Kidney (tissue), 14 donors: ENCODE results near the gene PLPPR1. TPM values are rescaled to one million over a fixed set of nuclear protein-coding genes. Genes with fewer than 3 reads are reported as not detected.

Experiments
- DNase-seq, 5 donors: peaks; one replicate each; pipeline ENCODE4 v3.0.0-alpha.2; 2013 to 2020
- FAIRE-seq: peaks from 2 replicates; lab custom pipeline; 2012; peaks lifted over from hg19 to GRCh38; lab: Jason Lieb, UNC
- H3K27ac ChIP-seq, 2 donors: one replicate each; pipeline ENCODE4 v1.7.0; 2013; ENCODE audit warnings: low read depth in 2 of 2, low read length in 2 of 2, inconsistent platforms in 1 of 2
- H3K27me3 ChIP-seq: one replicate; pipeline ENCODE4 v1.7.1; 2013; ENCODE audit warnings: low read length, inconsistent platforms; ENCODE audit not compliant: control insufficient read depth, insufficient read depth
- H3K36me3 ChIP-seq, 3 donors: one replicate each; pipeline versions ENCODE4 v1.7.0 to v1.7.1; 2013; ENCODE audit warnings: low read length in 3 of 3, control low read depth in 1 of 3, inconsistent platforms in 1 of 3; ENCODE audit not compliant: insufficient read depth in 3 of 3, control insufficient read depth in 2 of 3
- H3K4me1 ChIP-seq, 3 donors: one replicate each; pipeline versions ENCODE4 v1.7.0 to v1.7.1; 2013; ENCODE audit warnings: low read length in 3 of 3, inconsistent platforms in 1 of 3, low read depth in 1 of 3; ENCODE audit not compliant: control insufficient read depth in 2 of 3, insufficient read depth in 2 of 3
- H3K4me3 ChIP-seq, 3 donors: one replicate each; pipeline versions ENCODE4 v1.7.0 to v1.8.1; 2013; ENCODE audit warnings: low read length in 3 of 3, control low read depth in 1 of 3, inconsistent platforms in 1 of 3
- H3K9ac ChIP-seq, 3 donors: one replicate each; pipeline versions ENCODE4 v1.7.0 to v1.7.1; 2013; ENCODE audit warnings: low read length in 3 of 3, control low read depth in 1 of 3, inconsistent platforms in 1 of 3
- H3K9me3 ChIP-seq, 3 donors: one replicate each; pipeline versions ENCODE4 v1.7.0 to v1.7.1; 2013; ENCODE audit warnings: low read length in 3 of 3, control low read depth in 1 of 3, inconsistent platforms in 1 of 3; ENCODE audit not compliant: control insufficient read depth in 2 of 3, insufficient read depth in 1 of 3
- intact Hi-C: fragments of 100-400 bp; cut with DNase I; formaldehyde crosslinking; loops from one replicate; pipeline ENCODE4 v1.11.1; 2022
- polyA plus RNA-seq: library from polyadenylated mRNA; stranded (reverse); fragments of 350-450 nt; fragmentation: Illumina TruSeq; extraction: RNeasy Lipid Tissue Mini Kit (QIAGEN cat#74804); gene quantifications from one replicate; pipeline ENCODE4 v1.2.3, GENCODE V29; 2014; ENCODE audit warnings: low read depth, low replicate concordance; ENCODE audit not compliant: insufficient read depth
- total RNA-seq: library from RNA; stranded (reverse); fragmentation: NEBNext Ultra II Directional; extraction: Animal tissue kit (Norgen Biotek cat#: 25700); gene quantifications from one replicate; pipeline ENCODE4 v1.2.1, GENCODE V29; 2021
- TF ChIP-seq, protein P1 (sequence below): IDR thresholded peaks from 3 replicates; pipeline ENCODE4 v1.5.1; 2012; ENCODE audit warnings: mild to moderate bottlenecking, moderate library complexity, borderline replicate concordance; ENCODE audit not compliant: insufficient read depth; ENCODE audit errors: extremely low read depth
- donor health status: control.
- donor health status: control.
- donor health status: control.
- donor health status: control.
- donor health status: control.
- donor health status: DM: yes; HTN: yes; CAD: no.
- donor health status: Normal renal cell carcinoma (clear cell type).

Gene PLPPR1
- total and polyA plus RNA-seq, 2 donors from 2014 or later = 0.98 to 21.6 TPM

DNA sequence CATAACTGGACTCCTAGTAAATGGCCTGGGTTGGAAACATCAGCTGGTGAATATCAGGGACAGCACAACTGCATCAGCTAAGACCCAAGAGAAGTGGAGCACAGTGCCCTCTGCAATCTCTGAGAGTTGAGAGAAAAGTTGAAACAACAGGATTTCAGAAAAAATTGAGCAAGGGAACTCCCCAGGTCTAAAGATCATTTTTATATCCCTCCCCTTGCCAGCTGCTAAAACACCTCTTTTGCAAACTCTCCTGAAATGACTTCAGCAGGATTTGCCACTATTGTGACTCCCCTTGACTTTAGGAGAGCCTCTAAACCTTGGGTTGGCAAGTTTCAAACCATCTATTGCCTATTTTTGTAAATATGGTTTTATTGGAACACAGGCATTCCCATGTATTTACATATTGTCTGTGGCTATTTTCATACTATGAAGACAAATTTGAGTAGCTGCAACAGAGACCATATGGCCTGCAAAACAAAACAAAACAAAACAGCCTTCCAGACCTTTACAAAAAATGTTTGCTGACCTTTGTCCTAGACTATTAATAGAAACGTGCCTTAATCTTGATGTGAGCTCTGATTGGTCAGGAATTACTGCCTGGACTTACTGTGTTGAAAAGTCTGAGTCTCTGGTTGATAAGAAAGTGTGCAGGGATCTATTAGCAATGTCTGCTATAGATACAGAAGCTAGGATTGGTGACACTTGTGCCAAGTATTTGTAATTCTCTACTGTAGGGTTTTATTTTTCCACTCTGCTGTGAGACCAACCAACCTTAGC, 37.7 kb upstream of the PLPPR1 start:
- H3K9ac ChIP-seq = no peak overlapping the region
- DNase-seq (peak in 2 of 5 donors; percentile 1 to 5), FAIRE-seq (no peak)

DNA sequence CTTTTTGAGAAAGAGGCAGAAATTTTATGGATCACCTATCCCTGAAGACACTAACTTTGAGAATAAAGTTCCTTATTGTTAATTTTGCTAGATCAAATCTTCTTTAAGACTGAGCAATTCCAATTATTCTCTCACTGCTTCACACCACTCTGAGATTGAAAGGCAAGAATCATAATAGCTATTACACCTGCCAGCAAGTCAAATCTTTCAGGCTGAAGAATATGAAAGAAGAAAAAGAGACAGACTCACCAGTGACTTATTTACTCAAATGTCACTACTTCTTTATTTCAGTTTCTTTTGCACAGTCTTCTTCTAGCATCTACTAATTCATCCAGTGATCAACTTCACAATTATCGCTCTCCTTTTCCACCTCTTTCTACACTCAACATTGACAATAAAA, 35.9 kb upstream of the PLPPR1 start:
- H3K9me3 ChIP-seq = no peaks in the 10 kb centered on the region
- FAIRE-seq (no peak), DNase-seq (no peak)
- no peak overlapping the region for H3K4me3 ChIP-seq
- H3K36me3 ChIP-seq = no peaks in the 10 kb centered on the region
- H3K27ac ChIP-seq = no peak overlapping the region
- H3K9ac ChIP-seq = no peak overlapping the region
- no peaks in the 10 kb centered on the region for H3K4me1 ChIP-seq
- intact Hi-C loops = no loop called here
- H3K27me3 ChIP-seq = no peaks in the 10 kb centered on the region
- TF ChIP-seq, protein P1, sequence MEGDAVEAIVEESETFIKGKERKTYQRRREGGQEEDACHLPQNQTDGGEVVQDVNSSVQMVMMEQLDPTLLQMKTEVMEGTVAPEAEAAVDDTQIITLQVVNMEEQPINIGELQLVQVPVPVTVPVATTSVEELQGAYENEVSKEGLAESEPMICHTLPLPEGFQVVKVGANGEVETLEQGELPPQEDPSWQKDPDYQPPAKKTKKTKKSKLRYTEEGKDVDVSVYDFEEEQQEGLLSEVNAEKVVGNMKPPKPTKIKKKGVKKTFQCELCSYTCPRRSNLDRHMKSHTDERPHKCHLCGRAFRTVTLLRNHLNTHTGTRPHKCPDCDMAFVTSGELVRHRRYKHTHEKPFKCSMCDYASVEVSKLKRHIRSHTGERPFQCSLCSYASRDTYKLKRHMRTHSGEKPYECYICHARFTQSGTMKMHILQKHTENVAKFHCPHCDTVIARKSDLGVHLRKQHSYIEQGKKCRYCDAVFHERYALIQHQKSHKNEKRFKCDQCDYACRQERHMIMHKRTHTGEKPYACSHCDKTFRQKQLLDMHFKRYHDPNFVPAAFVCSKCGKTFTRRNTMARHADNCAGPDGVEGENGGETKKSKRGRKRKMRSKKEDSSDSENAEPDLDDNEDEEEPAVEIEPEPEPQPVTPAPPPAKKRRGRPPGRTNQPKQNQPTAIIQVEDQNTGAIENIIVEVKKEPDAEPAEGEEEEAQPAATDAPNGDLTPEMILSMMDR = no peak

More for the DNA sequence above, 37.7 kb upstream of the PLPPR1 start:
- Histone ChIP-seq H3K27me3 (no peaks in the 10 kb centered on the region), H3K9me3 (no peaks in the 10 kb centered on the region), H3K27ac (no peak overlapping the region), H3K4me3 (no peak overlapping the region), H3K4me1 (no peaks in the 10 kb centered on the region), H3K36me3 (no peaks in the 10 kb centered on the region)
- intact Hi-C loops = no loop called here
- TF ChIP-seq, protein P1 = no peak

DNA sequence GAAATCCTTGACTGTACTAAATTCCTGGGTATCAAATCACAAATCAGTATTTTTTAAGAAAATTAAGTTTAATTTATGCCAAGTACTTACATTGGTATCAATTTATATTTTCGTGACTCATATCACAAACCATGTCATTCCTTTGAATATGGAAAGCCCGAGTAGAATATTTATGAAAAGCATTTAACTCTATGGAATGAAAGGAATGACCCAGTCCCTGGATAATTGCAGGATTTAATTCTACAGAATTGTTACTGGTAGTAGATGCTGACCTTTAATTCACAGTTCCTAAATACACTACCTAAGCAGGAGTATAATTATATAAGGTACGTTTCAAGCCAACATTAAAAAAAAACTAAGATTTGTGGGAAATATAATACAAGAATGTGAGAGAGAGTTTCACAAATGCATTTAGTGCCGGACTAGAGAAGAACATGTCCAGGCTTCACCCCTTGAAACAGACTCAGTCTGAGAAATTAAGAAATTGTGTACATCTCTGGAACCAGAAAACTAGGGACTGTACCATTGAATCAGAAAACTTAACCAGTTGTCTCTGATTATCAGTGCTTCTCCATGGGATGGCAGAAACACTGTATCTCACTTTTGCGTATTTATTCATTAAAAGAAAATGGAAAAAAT, 28.5 kb upstream of the PLPPR1 start:
- H3K27ac ChIP-seq = no peak overlapping the region
- H3K9me3 ChIP-seq = no peaks in the 10 kb centered on the region
- FAIRE-seq = no peak
- H3K4me1 ChIP-seq = no peaks in the 10 kb centered on the region
- no peaks in the 10 kb centered on the region for H3K36me3 ChIP-seq
- TF ChIP-seq, protein P1 = no peak
- no peak overlapping the region for H3K4me3 ChIP-seq
- no peaks in the 10 kb centered on the region for H3K27me3 ChIP-seq
- no peak for DNase-seq
- H3K9ac ChIP-seq = no peak overlapping the region
- intact Hi-C loops = no loop called here
